ENCODE data around the gene IFNLR1.

Gene IFNLR1

GRCh38 chr1:24119859-24120756 is 67.0 kb downstream of the IFNLR1 start:
- no peak for DNase-seq

- DNase-seq = no peak
Observed at GRCh38 chr1:24119489-24119858, 67.6 kb downstream of the IFNLR1 start.

GRCh38 chr1:24118410-24119242 is 68.5 kb downstream of the IFNLR1 start:
- no peak for DNase-seq

GRCh38 chr1:24117722-24118409 is 69.2 kb downstream of the IFNLR1 start:
- no peak for DNase-seq

- no peak for DNase-seq
Observed at GRCh38 chr1:24117132-24117531, 70.0 kb downstream of the IFNLR1 start.

- no peak for DNase-seq
Observed at GRCh38 chr1:24114753-24115152, 72.3 kb downstream of the IFNLR1 start.

- no peak for DNase-seq
Observed at GRCh38 chr1:24113641-24114033, 73.5 kb downstream of the IFNLR1 start.

- peak; percentile 42 for DNase-seq
Observed at GRCh38 chr1:24111996-24112779, 74.9 kb downstream of the IFNLR1 start, which contains the start of gene MYOM3. TSS of gene MYOM3 (minus strand) at chr1:24112135. CDS start at chr1:24108636, 3,499 bp downstream.

GRCh38 chr1:24111262-24111995 is 75.7 kb downstream of the IFNLR1 start:
- DNase-seq = no peak

GRCh38 chr1:24110642-24111261 is 76.3 kb downstream of the IFNLR1 start:
- no peak for DNase-seq

GRCh38 chr1:24109686-24110475 is 77.2 kb downstream of the IFNLR1 start:
- no peak for DNase-seq

GRCh38 chr1:24109166-24109483 is 78.0 kb downstream of the IFNLR1 start:
- DNase-seq = no peak

- no peak for DNase-seq
Observed at GRCh38 chr1:24108334-24109165, 78.5 kb downstream of the IFNLR1 start.

- no peak for DNase-seq
Observed at GRCh38 chr1:24107462-24108138, 79.5 kb downstream of the IFNLR1 start.

- DNase-seq = no peak
Observed at GRCh38 chr1:24105368-24106160, 81.5 kb downstream of the IFNLR1 start.

GRCh38 chr1:24104854-24105253 is 82.2 kb downstream of the IFNLR1 start:
- DNase-seq = no peak

Data from stimulated activated naive CD4-positive, alpha-beta T cell treated with Interleukin-2 at 50 U/mL for 16 hours (primary cell).